Muscle of back (tissue), 11 donors: ENCODE results near the gene CNN2. TPM values are rescaled to one million over a fixed set of nuclear protein-coding genes. Genes with fewer than 3 reads are reported as not detected.
A peak's percentile ranks its signal among the peaks of the same experiment; 100 is the strongest.

Experiments
- DNase-seq, 3 donors: peaks; one replicate each; pipeline versions ENCODE4 v3.0.0 to v3.0.0-alpha.2; 2013
- polyA plus RNA-seq, 10 donors: library from polyadenylated mRNA; unstranded; fragments of 120-200 nt; gene quantifications; one replicate each; pipeline ENCODE4 v1.2.1, GENCODE V29; 2013; ENCODE audit not compliant: insufficient read length in 10 of 10

CNN2 gene
- polyA plus RNA-seq, 10 donors = 40.4 to 84.7 (median 54.1) TPM

DNA sequence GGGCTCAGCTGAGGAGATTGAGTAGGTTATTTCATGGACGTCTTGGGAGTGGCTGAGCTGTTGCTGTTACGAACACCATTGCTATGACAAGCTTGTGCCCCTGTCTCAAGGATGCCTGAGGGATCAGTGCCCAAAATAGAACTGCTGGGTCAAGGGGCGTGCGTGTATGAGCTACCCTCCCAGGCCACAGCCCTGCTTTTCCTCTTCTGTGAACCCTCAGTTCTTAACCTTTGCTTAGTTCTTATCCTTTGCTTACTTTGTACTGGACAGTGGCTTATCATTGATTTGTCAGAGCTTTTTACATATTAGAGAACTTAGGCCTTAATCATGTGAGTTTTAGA, 49.6 kb downstream of the CNN2 start:
- DNase-seq = no peak

DNA sequence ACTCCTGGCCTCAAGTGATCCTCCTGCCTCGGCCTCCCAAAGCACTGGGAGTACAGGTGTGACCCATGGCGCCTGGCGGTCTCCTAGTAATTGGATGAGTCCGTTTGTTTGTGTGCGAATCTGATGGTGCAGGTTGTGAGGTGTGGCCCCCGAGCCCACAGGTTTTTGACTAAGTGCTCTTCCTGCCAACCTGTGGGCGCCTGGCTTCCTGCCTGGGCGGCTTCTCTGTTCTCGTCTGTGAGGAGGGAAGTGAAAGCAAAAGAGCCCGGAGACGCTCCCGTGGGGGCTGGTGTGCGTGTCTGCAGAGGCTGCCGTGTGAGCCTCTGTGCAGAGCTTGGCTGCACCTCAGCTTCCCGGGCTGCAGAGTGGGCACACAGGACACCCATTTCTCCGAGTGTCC, 50.5 kb downstream of the CNN2 start:
- DNase-seq = peak in 1 of 3 donors; percentile 34

DNA sequence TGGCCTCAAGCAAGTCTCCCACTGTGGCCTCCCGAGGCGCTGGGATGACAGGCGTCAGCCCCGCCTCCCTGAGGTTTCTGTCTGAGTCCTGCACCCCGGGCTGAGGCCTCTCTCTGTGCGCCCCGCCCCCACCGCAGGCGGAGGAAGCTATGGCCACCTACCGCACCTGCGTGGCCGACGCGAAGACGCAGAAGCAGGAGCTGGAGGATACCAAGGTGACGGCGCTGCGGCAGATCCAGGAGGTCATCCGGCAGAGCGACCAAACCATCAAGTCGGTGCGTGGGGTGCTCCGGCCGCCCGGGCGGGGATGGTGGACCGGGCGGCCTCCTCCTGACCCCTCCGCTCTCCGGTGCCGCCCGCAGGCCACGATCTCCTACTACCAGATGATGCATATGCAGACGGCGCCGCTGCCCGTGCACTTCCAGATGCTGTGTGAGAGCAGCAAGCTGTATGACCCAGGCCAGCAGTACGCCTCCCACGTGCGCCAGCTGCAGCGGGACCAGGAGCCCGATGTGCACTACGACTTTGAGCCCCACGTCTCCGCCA, 53.2 kb downstream of the CNN2 start:
- no peak for DNase-seq

DNA sequence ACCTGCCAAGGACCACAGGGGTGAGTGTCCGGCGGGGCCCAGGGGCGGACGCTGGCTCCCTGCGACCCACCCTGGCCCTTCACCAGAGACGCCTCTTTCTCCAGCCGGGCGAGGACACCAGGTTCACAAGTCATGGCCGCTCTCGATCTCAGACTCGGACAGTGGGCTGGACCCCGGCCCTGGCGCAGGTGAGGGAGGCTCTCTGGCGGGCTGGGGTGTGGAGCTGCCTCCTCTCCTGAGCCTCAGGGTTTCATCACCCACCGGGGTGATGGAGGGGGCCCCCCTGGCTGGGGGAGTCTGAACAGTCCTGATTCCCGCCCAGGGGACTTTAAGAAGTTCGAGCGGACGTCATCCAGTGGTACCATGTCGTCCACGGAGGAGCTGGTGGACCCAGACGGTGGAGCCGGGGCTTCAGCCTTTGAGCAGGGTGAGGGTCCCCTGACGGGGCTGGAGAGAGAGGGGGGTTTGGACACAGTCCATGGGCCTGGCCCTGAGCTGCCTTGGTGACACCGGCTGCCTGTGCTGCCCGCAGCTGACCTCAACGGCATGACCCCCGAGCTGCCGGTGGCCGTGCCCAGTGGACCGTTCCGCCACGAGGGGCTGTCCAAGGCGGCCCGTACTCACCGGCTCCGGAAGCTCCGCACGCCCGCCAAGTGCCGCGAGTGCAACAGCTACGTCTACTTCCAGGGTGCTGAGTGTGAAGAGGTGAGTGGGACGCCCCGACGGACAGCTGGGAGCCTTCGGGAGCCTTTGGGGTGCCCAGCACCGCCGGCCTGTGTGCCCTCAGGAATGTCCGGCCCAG, 54.2 kb downstream of the CNN2 start:
- DNase-seq = no peak

DNA sequence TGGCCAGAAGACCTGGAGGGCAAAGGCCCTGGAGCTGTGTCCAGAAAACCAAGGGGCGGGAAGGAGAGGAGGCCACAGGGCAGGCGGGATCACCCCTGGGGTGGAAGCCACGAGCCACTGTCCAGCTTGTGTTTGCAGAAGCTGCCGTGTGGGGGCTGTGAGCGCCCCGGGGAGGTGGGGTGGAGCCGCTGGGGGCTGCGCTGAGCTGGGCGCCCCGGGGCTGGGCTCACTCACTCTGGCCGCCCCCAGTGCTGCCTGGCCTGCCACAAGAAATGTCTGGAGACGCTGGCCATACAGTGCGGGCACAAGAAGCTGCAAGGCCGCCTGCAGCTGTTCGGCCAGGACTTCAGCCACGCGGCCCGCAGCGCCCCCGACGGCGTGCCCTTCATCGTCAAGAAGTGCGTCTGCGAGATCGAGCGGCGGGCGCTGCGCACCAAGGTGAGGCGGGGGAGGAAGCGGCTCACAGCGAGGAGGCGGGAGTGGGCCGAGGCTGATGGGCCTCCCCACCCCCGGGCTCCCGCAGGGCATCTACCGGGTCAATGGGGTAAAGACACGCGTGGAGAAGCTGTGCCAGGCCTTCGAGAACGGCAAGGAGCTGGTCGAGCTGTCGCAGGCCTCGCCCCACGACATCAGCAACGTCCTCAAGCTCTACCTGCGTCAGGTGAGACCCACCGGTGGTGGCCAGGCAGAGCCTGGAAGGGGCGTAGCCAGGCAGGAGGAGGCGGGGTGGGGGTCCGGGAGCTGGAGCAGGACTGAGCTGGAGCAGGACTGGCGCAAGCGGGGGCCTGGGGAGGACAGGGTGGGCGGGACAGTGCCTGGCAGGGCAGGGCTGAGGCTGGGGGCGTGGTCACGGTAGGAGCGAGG, 55.1 kb downstream of the CNN2 start:
- no peak for DNase-seq

DNA sequence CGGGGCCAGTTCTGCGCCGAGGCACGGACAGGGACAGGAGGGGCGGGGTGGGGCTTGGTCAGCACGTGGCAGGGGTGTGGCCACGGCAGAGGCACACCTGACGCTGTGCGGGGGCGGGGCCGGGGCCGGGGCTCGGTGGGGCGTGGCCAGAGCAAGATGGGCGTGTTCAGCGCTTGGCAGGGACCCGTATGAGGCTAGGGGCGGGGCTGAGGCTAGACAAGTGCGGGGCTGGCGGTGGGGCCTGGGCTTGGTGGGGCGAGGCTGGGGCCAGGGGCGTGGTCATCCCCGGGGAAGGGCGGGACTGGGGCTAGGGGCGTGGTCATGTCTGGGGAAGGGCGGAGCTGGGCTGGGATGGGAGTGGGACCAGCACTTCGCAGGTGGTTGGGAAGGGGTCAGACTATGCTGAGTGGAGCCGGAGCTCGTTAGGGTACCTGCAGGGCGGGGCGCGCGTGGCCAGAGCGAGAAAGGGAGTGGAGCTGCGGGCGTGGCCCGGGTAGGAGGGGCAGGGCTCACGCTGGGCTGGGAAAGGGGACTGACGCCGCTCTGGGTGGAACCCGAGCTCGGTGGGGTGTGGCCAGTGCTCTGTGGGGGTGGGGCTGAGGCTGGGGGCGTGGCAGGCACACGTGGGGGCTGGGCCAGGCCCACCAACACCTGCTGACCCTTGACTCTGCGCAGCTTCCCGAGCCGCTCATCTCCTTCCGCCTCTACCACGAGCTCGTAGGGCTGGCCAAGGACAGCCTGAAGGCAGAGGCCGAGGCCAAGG, 55.9 kb downstream of the CNN2 start:
- no peak for DNase-seq

DNA sequence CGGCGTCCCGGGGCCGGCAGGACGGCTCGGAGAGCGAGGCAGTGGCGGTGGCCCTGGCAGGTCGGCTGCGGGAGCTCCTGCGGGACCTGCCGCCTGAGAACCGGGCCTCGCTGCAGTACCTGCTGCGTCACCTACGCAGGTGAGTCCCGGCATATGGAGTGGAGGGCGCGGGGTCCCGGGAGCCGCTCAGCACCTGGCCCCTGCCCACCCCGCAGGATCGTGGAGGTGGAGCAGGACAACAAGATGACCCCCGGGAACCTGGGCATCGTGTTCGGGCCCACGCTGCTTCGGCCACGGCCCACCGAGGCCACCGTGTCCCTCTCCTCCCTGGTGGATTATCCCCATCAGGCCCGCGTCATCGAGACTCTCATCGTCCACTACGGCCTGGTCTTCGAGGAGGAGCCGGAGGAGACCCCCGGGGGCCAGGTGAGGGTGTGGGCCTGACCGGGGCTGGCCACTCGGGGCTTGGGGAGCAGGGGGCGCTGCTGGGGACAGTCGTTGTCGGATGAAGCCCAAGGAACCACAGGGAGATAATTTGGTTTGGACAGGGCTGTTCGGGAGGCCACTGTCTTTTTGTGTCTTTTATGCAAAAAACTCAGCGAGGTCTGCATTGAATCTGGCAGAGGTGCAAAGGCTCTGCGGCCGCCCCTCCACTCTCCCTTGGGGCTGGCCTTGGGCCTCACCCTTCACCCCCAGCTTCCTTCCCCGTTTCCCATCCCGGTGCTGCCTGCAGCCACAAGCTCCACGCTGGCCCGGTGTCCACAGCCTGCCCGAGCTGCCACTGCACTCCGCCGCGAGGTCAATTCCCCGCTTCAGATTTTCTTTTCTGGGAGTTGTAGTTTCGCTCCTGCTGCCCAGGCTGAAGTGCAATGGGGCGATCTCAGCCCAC, 56.8 kb downstream of the CNN2 start:
- no peak for DNase-seq

DNA sequence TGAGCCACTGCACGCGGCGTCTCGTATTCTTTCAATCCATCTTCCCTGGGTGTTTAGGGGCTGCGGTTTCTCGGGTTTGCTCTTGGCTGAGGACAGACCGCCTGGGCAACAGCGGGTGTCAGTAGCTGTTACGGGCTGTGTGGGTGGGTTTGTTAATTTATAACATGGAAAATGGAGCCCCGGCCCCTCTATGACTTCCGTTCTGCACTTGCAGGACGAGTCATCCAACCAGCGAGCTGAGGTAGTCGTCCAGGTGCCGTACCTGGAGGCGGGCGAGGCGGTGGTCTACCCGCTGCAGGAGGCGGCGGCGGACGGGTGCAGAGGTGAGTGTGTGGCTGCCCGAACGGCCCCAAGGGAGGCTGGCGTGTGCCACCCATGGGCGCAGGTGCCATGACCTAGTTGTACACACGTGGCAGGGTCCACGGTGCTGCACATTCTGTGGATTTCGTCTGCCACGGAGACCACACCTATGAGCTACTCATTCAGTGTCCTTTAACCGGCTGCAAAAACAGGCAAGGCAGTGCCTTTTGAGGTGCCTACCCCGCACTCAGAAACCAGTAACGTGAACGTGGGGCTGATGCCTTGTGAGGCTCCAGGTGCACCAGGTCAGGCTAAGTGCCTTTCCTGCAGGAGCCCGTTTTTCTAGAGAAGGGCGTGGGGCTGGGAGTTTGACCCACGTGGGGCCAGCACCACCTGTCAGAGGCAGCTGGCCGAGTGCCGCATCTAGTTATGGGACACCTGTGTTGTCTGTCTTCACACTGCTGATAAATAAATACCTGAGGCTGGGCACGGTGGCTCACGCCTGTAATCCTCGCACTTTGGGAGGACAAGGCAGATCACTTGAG, 57.8 kb downstream of the CNN2 start:
- no peak for DNase-seq

DNA sequence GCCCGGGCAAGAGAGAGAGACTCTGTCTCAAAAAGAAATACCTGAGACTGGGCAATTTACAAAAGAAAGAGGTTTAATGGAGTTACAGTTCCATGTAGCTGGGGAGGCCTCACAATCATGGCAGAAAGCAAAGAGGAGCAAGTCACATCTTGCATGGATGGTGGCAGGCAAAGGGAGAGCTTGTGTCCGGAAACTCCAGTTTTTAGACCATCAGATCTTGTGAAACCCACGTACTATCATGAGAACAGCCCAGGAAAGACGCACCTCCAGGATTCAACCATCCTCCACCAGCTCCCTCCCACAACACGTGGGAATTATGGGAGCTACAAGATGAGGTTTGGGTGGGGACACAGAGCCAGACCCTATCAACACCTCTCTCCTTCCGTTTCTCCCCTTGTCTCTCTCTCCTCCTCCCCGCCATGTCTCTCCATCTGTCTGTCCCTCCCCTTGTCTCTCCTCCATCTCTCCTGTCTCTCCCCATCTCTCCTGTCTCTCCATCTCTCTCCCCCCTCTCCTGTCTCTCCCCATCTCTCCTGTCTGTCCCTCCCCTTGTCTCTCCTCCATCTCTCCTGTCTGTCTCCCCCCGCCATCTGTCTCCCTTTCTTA, 58.7 kb downstream of the CNN2 start:
- no peak for DNase-seq

DNA sequence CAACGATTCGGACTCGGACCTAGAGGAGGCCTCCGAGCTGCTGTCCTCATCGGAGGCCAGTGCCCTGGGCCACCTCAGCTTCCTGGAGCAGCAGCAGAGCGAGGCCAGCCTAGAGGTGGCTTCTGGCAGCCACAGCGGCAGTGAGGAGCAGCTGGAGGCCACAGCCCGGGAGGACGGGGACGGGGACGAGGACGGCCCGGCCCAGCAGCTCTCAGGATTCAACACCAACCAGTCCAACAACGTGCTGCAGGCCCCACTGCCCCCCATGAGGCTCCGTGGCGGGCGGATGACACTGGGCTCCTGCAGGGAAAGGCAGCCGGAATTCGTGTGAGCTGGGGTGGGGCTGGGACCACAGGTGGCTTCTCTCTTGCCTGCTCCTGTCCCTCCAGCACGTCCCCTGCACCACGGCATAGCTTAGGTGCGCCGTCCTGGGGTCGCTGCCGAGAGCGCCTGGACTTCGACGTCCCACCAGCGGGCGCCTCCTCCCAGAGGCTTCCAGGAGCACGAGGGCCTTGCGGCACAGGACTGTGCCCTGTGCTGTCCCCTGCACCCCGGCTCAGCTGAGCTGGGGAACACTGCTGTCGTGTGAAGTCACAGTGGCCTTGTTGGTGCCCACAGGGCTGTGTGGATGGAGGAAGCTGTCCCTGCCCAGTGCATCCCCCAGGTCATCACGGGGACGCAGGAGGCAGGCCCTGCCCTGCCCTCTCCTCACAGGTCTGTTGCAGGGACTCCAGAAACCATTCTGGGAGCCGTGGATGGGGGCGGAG, 59.5 kb downstream of the CNN2 start:
- DNase-seq = no peak

DNA sequence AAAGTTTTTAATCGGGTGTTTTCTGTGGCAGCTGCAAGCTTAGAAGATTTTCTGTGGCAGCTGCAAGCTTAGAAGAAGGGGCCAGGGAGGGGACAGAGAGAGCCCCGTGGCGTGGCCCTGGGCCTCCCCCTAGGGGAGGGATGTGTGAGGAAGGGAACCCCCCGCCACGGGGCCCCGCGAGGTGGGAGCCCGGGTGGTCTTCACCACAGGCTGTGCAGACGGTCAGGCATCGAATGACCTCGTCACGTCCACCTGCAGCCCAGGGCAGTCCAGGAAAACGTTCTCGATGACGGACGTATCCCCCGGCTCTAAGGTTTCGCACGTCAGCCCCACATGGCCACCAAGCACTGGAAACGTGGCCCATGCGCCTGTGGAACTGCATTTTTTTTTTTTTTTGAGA, 60.2 kb downstream of the CNN2 start:
- DNase-seq = no peak

DNA sequence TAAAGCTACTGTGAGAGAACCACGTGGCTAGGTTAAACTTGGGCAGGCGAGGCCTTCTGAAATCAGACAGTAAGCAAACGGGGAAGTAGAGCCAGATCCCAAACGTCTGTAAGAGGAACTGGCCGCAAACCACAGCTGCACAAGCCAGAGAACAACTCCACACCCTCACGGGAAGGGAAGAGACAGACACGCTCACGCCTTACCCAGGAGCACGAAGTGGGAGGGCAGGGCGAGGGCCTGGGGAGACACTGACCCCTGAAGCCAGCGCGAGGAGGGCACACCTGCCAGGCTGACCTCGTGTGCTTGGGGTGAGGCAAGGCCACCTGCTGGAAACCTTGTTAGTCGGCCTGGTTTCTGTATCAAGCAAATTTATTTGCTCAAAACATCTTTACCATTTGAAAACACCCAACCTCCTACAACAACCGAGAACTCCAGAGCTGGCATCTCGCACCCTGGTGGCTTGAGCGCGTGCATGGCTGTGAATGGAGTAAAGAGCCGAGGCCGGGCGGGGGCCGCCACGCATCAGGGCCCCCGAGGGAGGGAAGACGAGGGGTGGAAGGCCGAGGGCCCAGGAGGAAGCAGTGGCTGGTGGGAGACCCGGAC, 61.5 kb downstream of the CNN2 start:
- peak in 1 of 3 donors; percentile 82 for DNase-seq

DNA sequence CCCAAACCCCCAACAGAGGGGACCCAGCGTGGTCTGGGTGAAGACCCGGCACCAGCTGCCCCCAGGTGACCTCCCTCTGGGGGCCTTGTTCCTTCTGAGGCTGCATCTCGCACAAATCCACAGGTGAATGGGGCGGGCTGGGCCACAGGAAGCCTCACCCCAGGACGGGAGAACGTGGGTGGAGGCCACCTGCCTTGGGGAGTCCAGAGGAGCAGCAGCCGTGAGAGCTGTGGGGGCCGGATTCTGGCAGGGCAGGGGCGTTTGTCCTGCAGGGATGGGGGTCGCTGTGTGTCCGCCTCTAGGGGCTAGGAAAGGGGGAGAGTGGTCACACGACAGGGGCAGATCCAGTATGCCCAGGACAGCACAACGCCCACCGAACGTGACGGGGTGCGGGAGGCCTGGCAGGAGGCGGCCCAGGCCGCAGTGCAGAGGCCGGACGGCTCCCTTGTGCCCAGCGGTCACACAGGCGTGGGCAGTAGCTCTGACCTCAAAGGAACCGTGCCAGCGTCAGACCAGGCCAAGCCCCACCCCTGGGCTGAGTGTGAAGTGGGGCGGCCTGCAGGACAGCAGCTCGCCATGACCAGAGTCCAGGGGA, 62.1 kb downstream of the CNN2 start:
- no peak for DNase-seq

Other genes starting within 250 kb of the CNN2 start
- 100 to 1,000 TPM; 127 to 230 (median 138) TPM for gene PTBP1, start 229.2 kb upstream of the CNN2 start, polyA plus RNA-seq
- gene PLPPR3, start 204.7 kb upstream of the CNN2 start, polyA plus RNA-seq = 1 to 10 TPM in 1 of 10 donors, under 1 TPM in 9; 0.27 to 1.5 (median 0.68) TPM
- gene AZU1, start 198.8 kb upstream of the CNN2 start, polyA plus RNA-seq = 1 to 10 TPM in 7 of 10 donors, under 1 TPM in 3; 0.35 to 3.0 (median 1.2) TPM
- gene PRTN3, start 185.6 kb upstream of the CNN2 start, polyA plus RNA-seq = 1 to 10 TPM in 9 of 10 donors, under 1 TPM in 1; 0.89 to 6.4 (median 2.2) TPM
- 1 to 10 TPM in 1 of 10 donors, under 1 TPM in 9; 0.22 to 2.3 (median 0.60) TPM for gene ELANE, start 174.3 kb upstream of the CNN2 start, polyA plus RNA-seq
- 1 to 10 TPM; 1.0 to 5.4 (median 1.9) TPM for gene CFD, start 166.9 kb upstream of the CNN2 start, polyA plus RNA-seq
- 10 to 100 TPM; 26.6 to 41.5 (median 33.6) TPM for gene MED16, start 133.4 kb upstream of the CNN2 start, polyA plus RNA-seq
- gene RNU6-9, start 133.1 kb upstream of the CNN2 start, polyA plus RNA-seq = not detected
- gene R3HDM4, start 113.4 kb upstream of the CNN2 start, polyA plus RNA-seq = 10 to 100 TPM; 20.5 to 47.8 (median 30.2) TPM
- gene KISS1R, start 109.3 kb upstream of the CNN2 start, polyA plus RNA-seq = not detected
- 10 to 100 TPM in 6 of 10 donors, 1 to 10 TPM in 4; 6.9 to 13.1 (median 10.4) TPM for gene ARID3A, start 100.6 kb upstream of the CNN2 start, polyA plus RNA-seq
- gene WDR18, start 42.3 kb upstream of the CNN2 start, polyA plus RNA-seq = 10 to 100 TPM; 17.6 to 43.3 (median 24.5) TPM
- under 1 TPM in 9 of 10 donors, not detected in 1; 0.13 to 0.35 (median 0.17) TPM for gene GRIN3B, start 26.2 kb upstream of the CNN2 start, polyA plus RNA-seq
- 10 to 100 TPM; 51.8 to 91.2 (median 73.3) TPM for gene TMEM259, start 5.5 kb upstream of the CNN2 start, polyA plus RNA-seq
- not detected for gene RNU6-2, start 5.1 kb upstream of the CNN2 start, polyA plus RNA-seq
- gene ABCA7, start 13.5 kb downstream of the CNN2 start, polyA plus RNA-seq = 10 to 100 TPM in 9 of 10 donors, 1 to 10 TPM in 1; 4.8 to 29.3 (median 12.0) TPM
- gene ARHGAP45, start 40.6 kb downstream of the CNN2 start, polyA plus RNA-seq = 10 to 100 TPM in 5 of 10 donors, 1 to 10 TPM in 5; 6.3 to 20.7 (median 10.1) TPM
- 100 to 1,000 TPM in 8 of 10 donors, 10 to 100 TPM in 2; 81.8 to 145 (median 110) TPM for gene POLR2E, start 68.8 kb downstream of the CNN2 start, polyA plus RNA-seq
- gene GPX4, start 77.4 kb downstream of the CNN2 start, polyA plus RNA-seq = 100 to 1,000 TPM; 117 to 183 (median 150) TPM
- gene SBNO2, start 147.7 kb downstream of the CNN2 start, polyA plus RNA-seq = 10 to 100 TPM in 5 of 10 donors, 1 to 10 TPM in 5; 6.1 to 14.5 (median 10.4) TPM
- gene STK11, start 179.2 kb downstream of the CNN2 start, polyA plus RNA-seq = 10 to 100 TPM; 37.8 to 53.7 (median 47.7) TPM
- gene CBARP, start 211.4 kb downstream of the CNN2 start, polyA plus RNA-seq = 1 to 10 TPM in 7 of 10 donors, under 1 TPM in 3; 0.97 to 2.7 (median 1.2) TPM
- 100 to 1,000 TPM; 114 to 184 (median 135) TPM for gene ATP5F1D, start 215.1 kb downstream of the CNN2 start, polyA plus RNA-seq
- gene MIDN, start 222.0 kb downstream of the CNN2 start, polyA plus RNA-seq = 10 to 100 TPM; 27.7 to 44.0 (median 33.6) TPM
- 100 to 1,000 TPM; 408 to 480 (median 436) TPM for gene CIRBP, start 242.7 kb downstream of the CNN2 start, polyA plus RNA-seq
- gene FAM174C, start 248.9 kb downstream of the CNN2 start, polyA plus RNA-seq = 10 to 100 TPM in 9 of 10 donors, 1 to 10 TPM in 1; 7.9 to 17.0 (median 14.3) TPM